Adrenal gland (tissue), 12 donors: ENCODE measurements around the gene APRT. TPM values are rescaled to one million over a fixed set of nuclear protein-coding genes. Genes with fewer than 3 reads are reported as not detected.

ENCODE experiments used
- DNase-seq, 7 donors: peaks; one replicate each; pipeline ENCODE4 v3.0.0-alpha.2; 2019 to 2020
- H3K27ac ChIP-seq, 5 donors: fragments of 200-600 bp; sonication (generic) in 4 of 5; 1 replicate in 3 of 5; 2 replicates in 2 of 5; pipeline versions ENCODE4 v1.5.1 to v1.8.0; 2016 to 2020; ENCODE audit warnings: mild to moderate bottlenecking in 1 of 5
- H3K27me3 ChIP-seq: fragments of 200-600 bp; 2 replicates; pipeline ENCODE4 v1.8.0; 2021
- H3K36me3 ChIP-seq, 2 donors: fragments of 200-600 bp; replicated peaks in 1 of 2; 1 replicate in 1 of 2; 2 replicates in 1 of 2; pipeline versions ENCODE4 v1.5.1 to v1.8.0; 2018 to 2022
- H3K4me1 ChIP-seq, 2 donors: fragments of 200-600 bp; replicated peaks in 1 of 2; 1 replicate in 1 of 2; 2 replicates in 1 of 2; pipeline versions ENCODE4 v1.5.1 to v1.8.0; 2018 to 2021
- H3K4me3 ChIP-seq, 4 donors: fragments of 200-600 bp; sonication (generic) in 3 of 4; one replicate each; pipeline ENCODE4 v1.5.1; 2016 to 2018
- H3K9me3 ChIP-seq, 3 donors: fragments of 200-600 bp; sonication (generic) in 1 of 3; replicated peaks in 1 of 3; 1 replicate in 2 of 3; 2 replicates in 1 of 3; pipeline versions ENCODE4 v1.5.1 to v1.8.0; 2016 to 2021
- CTCF ChIP-seq, 6 experiments: fragments of 450-650 bp in 4 of 6; fragments of 200-600 bp in 2 of 6; sonication (generic) in 1 of 6; IDR thresholded peaks; 1 replicate in 5 of 6; 2 replicates in 1 of 6; pipeline versions ENCODE4 v1.5.1 to v1.8.0; 2016 to 2021; ENCODE audit warnings: antibody characterized with exemption in 6 of 6, mild to moderate bottlenecking in 2 of 6, moderate library complexity in 1 of 6
- POLR2A ChIP-seq, 2 donors: fragments of 450-650 bp; IDR thresholded peaks; one replicate each; pipeline ENCODE4 v1.6.1; 2017; ENCODE audit warnings: antibody characterized with exemption in 2 of 2, mild to moderate bottlenecking in 2 of 2, moderate library complexity in 1 of 2
- WGBS, 4 donors: extraction: QIAGEN DNeasy Blood & Tissue Kit in 2 of 4; methylation state at CpG; one replicate each; pipeline versions ENCODE4 v1.1.5 to v1.1.7; 2013 to 2017; 5-methylcytosine and 5-hydroxymethylcytosine counted together
- intact Hi-C, 2 donors: fragments of 100-400 bp; cut with DNase I; formaldehyde crosslinking; loops; one replicate each; pipeline versions ENCODE4 v1.14.1 to v1.15.0; 2022 to 2023
- polyA plus RNA-seq, 3 donors: library from polyadenylated mRNA; stranded (reverse); fragments of 200-250 nt in 2 of 3; fragments of 350-450 nt in 1 of 3; fragmentation: Illumina TruSeq in 1 of 3; extraction: RNeasy Lipid Tissue Mini Kit (QIAGEN cat#74804) in 1 of 3; gene quantifications; one replicate each; pipeline ENCODE4 v1.2.3, GENCODE V29; 2013 to 2014
- total RNA-seq, 9 donors: library from RNA; depleted of rRNA in 4 of 9; stranded (reverse); fragments of >200 nt in 4 of 9; fragments of 120-200 nt in 1 of 9; fragmentation: NEBNext Ultra II Directional in 1 of 9; extraction: Animal tissue kit (Norgen Biotek cat#: 25700) in 1 of 9; gene quantifications; one replicate each; pipeline versions ENCODE4 v1.1.0 to v1.2.4, GENCODE V29; 2013 to 2023
- donor health status: healthy with polysubstance abuse.
- donor health status: Bipolar disorder and iron deficiency.
- donor health status: DM: yes; HTN: yes; CAD: no.
- donor health status: DM: no; HTN: no; CAD: no.
- donor health status: DM: no; HTN: no; CAD: no.
- donor health status: DM: yes; HTN: yes; CAD: no.

The APRT gene
- total and polyA plus RNA-seq, 12 donors, result 116 to 297 (median 181) TPM

GRCh38 chr16:88839745-88840599 lies 28.2 kb upstream of the APRT start:
- no peaks in the 10 kb centered on the region for H3K9me3 ChIP-seq
- no peak overlapping the region for H3K4me3 ChIP-seq
- intact Hi-C loops, result no loop called here
- H3K27ac ChIP-seq, result no peak overlapping the region
- DNase-seq, result no peak
- H3K36me3 ChIP-seq, result peaks cover 0 to 23% of the 10 kb centered on the region in 2 donors
- 91 to 95% (median 92%) methylated on average over 18 to 24 of the region's 24 CpGs for WGBS, 4 donors
- TF ChIP-seq POLR2A (IDR thresholded peaks at IDR 0.05), result no peak
- TF ChIP-seq CTCF (IDR thresholded peaks at IDR 0.05), result no peak
- no peaks in the 10 kb centered on the region for H3K4me1 ChIP-seq
- H3K27me3 ChIP-seq, result no peaks in the 10 kb centered on the region

- Histone ChIP-seq H3K27me3 (no peaks in the 10 kb centered on the region), H3K27ac (no peak overlapping the region), H3K4me3 (no peak overlapping the region), H3K4me1 (no peaks in the 10 kb centered on the region), H3K36me3 (peaks cover 0 to 23% of the 10 kb centered on the region in 2 donors), H3K9me3 (no peaks in the 10 kb centered on the region)
- whole genome bisulfite sequencing, 4 donors, result 87 to 96% (median 91%) methylated on average over 19 to 39 of the region's 39 CpGs
- TF ChIP-seq POLR2A (IDR thresholded peaks at IDR 0.05) (no peak), CTCF (IDR thresholded peaks at IDR 0.05) (no peak)
- DNase-seq, result no peak
- intact Hi-C loops, result no loop called here
These were observed 27.4 kb upstream of the APRT start for GRCh38 chr16:88839026-88839529.

- no peaks in the 10 kb centered on the region for H3K9me3 ChIP-seq
These were observed 26.8 kb upstream of the APRT start for GRCh38 chr16:88838566-88838965.

More at GRCh38 chr16:88838566-88838965, 26.8 kb upstream of the APRT start:
- no peak for DNase-seq
- H3K4me1 ChIP-seq, result no peaks in the 10 kb centered on the region
- H3K4me3 ChIP-seq, result no peak overlapping the region
- no peaks in the 10 kb centered on the region for H3K27me3 ChIP-seq
- peaks cover 0 to 23% of the 10 kb centered on the region in 2 donors for H3K36me3 ChIP-seq
- intact Hi-C loops, result no loop called here
- H3K27ac ChIP-seq, result no peak overlapping the region
- TF ChIP-seq CTCF (IDR thresholded peaks at IDR 0.05), result no peak
- TF ChIP-seq POLR2A (IDR thresholded peaks at IDR 0.05), result no peak
- 87 to 94% (median 91%) methylated on average over 18 to 19 of the region's 19 CpGs for WGBS, 4 donors
